GM12875 (cell line): Measurements from ENCODE around the gene TALDO1.

ENCODE experiments used
- H3K4me3 ChIP-seq: one replicate; pipeline ENCODE4 v1.5.1; 2011; ENCODE audit warnings: low read depth, low read length, control low read depth
- CTCF ChIP-seq: IDR thresholded peaks from 2 replicates; pipeline ENCODE4 v1.5.1; 2011; ENCODE audit warnings: low read depth, mild to moderate bottlenecking, control low read depth, inconsistent platforms, low read length, moderate library complexity, borderline replicate concordance; ENCODE audit not compliant: insufficient read depth

The TALDO1 gene

GRCh38 chr11:765802-766091 is 18.5 kb downstream of the TALDO1 start:
- no peak overlapping the region for H3K4me3 ChIP-seq
- no peak for TF ChIP-seq CTCF

GRCh38 chr11:766106-766935 is 19.1 kb downstream of the TALDO1 start:
- no peak overlapping the region for H3K4me3 ChIP-seq
- TF ChIP-seq CTCF: no peak

GRCh38 chr11:766936-767210 is 19.6 kb downstream of the TALDO1 start:
- TF ChIP-seq CTCF: no peak
- H3K4me3 ChIP-seq: no peak overlapping the region

- no peak overlapping the region for H3K4me3 ChIP-seq
- TF ChIP-seq CTCF: no peak
These were observed 20.0 kb downstream of the TALDO1 start for GRCh38 chr11:767238-767637.

- no peak overlapping the region for H3K4me3 ChIP-seq
- TF ChIP-seq CTCF: no peak
These were observed 22.8 kb downstream of the TALDO1 start for GRCh38 chr11:769887-770641.

- no peak for TF ChIP-seq CTCF
- H3K4me3 ChIP-seq: no peak overlapping the region
These were observed 23.7 kb downstream of the TALDO1 start for GRCh38 chr11:770642-771616.
